Ishikawa (cell line): Measurements from ENCODE around the gene TGM1.

ENCODE experiments used
- CEBPB ChIP-seq: IDR thresholded peaks from 2 replicates; pipeline ENCODE4 v1.6.1; 2012
- CREB1 ChIP-seq: IDR thresholded peaks from 2 replicates; pipeline ENCODE4 v1.6.1; 2012; ENCODE audit warnings: low read depth
- EGR1 ChIP-seq: IDR thresholded peaks from 2 replicates; pipeline ENCODE4 v1.6.1; 2012
- EP300 ChIP-seq: IDR thresholded peaks from 2 replicates; pipeline ENCODE4 v1.6.1; 2012; ENCODE audit warnings: borderline replicate concordance
- FOXM1 ChIP-seq: IDR thresholded peaks from 2 replicates; pipeline ENCODE4 v1.6.1; 2012; ENCODE audit warnings: low read depth, borderline replicate concordance
- MAX ChIP-seq: IDR thresholded peaks from 2 replicates; pipeline ENCODE4 v1.6.1; 2012
- NFIC ChIP-seq: IDR thresholded peaks from 2 replicates; pipeline ENCODE4 v1.6.1; 2012
- RAD21 ChIP-seq: IDR thresholded peaks from 2 replicates; pipeline ENCODE4 v1.6.1; 2012; ENCODE audit warnings: low read depth
- REST ChIP-seq: IDR thresholded peaks from 2 replicates; pipeline ENCODE4 v1.6.1; 2012; ENCODE audit warnings: low read depth, mild to moderate bottlenecking
- TAF1 ChIP-seq: IDR thresholded peaks from 2 replicates; pipeline ENCODE4 v1.6.1; 2012; ENCODE audit warnings: low read depth, mild to moderate bottlenecking
- TCF12 ChIP-seq: IDR thresholded peaks from 2 replicates; pipeline ENCODE4 v1.6.1; 2012; ENCODE audit warnings: low read depth
- TEAD4 ChIP-seq: IDR thresholded peaks from 2 replicates; pipeline ENCODE4 v1.6.1; 2012
- USF1 ChIP-seq: IDR thresholded peaks from 2 replicates; pipeline ENCODE4 v1.6.1; 2012
- YY1 ChIP-seq: IDR thresholded peaks from 2 replicates; pipeline ENCODE4 v1.6.1; 2012; ENCODE audit warnings: low read depth
- ZBTB7A ChIP-seq: IDR thresholded peaks from 2 replicates; pipeline ENCODE4 v1.6.1; 2012; ENCODE audit warnings: low read depth

Gene TGM1

GRCh38 chr14:24300326-24300980 is 37.5 kb upstream of the TGM1 start:
- TF ChIP-seq MAX (no peak), TCF12 (no peak), EGR1 (no peak), CREB1 (no peak), TEAD4 (no peak), USF1 (no peak), REST (no peak), NFIC (no peak), FOXM1 (no peak), TAF1 (no peak), YY1 (no peak), RAD21 (no peak), EP300 (no peak), CEBPB (no peak), ZBTB7A (no peak)

GRCh38 chr14:24299255-24300191 is 36.5 kb upstream of the TGM1 start, which contains the start of the genes DHRS1 and NOP9:
DHRS1 (minus strand) TSS chr14:24299780; CDS start chr14:24299106, 674 bp downstream.
NOP9 (plus strand) TSS chr14:24299850; CDS start chr14:24299955, 105 bp downstream.
- TF ChIP-seq FOXM1 (no peak), MAX (peak; percentile 91), CREB1 (peak; percentile 99), RAD21 (no peak), TAF1 (peak; percentile 65), TCF12 (peak; percentile 57), YY1 (no peak), EP300 (no peak), USF1 (no peak)

GRCh38 chr14:24298892-24299254 is 35.9 kb upstream of the TGM1 start:
- TF ChIP-seq EGR1 (no peak), TCF12 (no peak), MAX (no peak)

- TF ChIP-seq RAD21 = peak; percentile 27; the same call in 1 of the 2 replicates
- no peak for TF ChIP-seq FOXM1
Observed at GRCh38 chr14:24297190-24297964, 34.4 kb upstream of the TGM1 start.

- TF ChIP-seq NFIC = no peak
- peak; percentile 77 for TF ChIP-seq RAD21
Observed at GRCh38 chr14:24296341-24297157, 33.6 kb upstream of the TGM1 start.

- TF ChIP-seq CREB1 = no peak
- TF ChIP-seq FOXM1 = no peak
- no peak for TF ChIP-seq REST
- TF ChIP-seq MAX = no peak
Observed at GRCh38 chr14:24293525-24293924, 30.5 kb upstream of the TGM1 start.
